ENCODE results near the gene SNX6.
"Not testable (repeated sequence)": the region's sequence is repeated elsewhere in the genome, so short reads cannot be mapped to it uniquely, and the experiment has no call there.

The SNX6 gene

GRCh38 chr14:34629657-34630529 lies at the start of gene SNX6:
Gene SNX6, minus strand, starts transcription at chr14:34630148. Its CDS starts 32 bp downstream, at chr14:34630116.
- DNase-seq = peak; percentile 70

DNA sequence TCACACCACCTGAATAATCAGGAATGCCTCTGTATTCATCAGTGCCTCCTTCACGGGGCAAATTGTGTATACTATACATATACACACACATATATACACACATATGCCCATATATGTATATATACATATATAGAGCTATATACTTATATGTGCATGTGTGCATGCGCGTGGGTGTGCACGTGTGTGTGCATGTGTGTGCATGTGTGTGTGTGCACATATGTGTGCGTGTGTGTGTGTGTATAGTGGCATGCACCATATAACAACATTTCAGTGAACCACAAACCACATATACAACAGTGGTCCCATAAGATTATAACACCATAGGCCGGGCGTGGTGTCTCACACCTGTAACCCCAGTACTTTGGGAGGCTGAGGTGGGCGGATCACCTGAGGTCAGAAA lies 48.8 kb upstream of the SNX6 start:
- no peak for DNase-seq

GRCh38 chr14:34678306-34678705 lies 48.4 kb upstream of the SNX6 start:
- no peak for DNase-seq

- no peak for DNase-seq
These were observed 46.7 kb upstream of the SNX6 start for GRCh38 chr14:34676516-34677211.

GRCh38 chr14:34673702-34674101 lies 43.8 kb upstream of the SNX6 start:
- DNase-seq = no peak

- DNase-seq = no peak
These were observed 41.8 kb upstream of the SNX6 start for GRCh38 chr14:34671716-34672115.

- DNase-seq = no peak
These were observed 38.2 kb upstream of the SNX6 start for GRCh38 chr14:34668111-34668510.

GRCh38 chr14:34667007-34667406 lies 37.1 kb upstream of the SNX6 start:
- no peak for DNase-seq

- no peak for DNase-seq
These were observed 36.0 kb upstream of the SNX6 start for GRCh38 chr14:34665785-34666435.

- no peak for DNase-seq
These were observed 32.7 kb upstream of the SNX6 start for GRCh38 chr14:34662561-34663088.

DNA sequence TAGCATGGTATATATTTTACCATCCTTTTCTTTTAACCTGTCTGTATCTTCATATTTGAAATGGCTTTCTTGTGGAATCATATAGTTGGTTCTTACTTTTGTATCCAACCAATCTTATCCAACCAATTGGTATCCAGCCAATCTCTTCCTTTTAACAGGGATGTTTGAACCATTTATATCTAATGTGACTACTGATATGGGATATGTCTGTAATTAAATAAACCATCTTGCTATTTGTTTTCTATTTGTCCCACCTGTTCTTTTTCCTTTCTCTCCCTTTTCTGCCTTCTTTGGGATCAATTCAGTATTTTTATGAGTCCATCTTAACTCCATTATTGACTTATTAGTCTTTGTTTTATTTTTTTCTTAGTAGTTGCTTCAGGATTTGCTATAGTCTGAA lies 30.8 kb upstream of the SNX6 start:
- DNase-seq = no peak

- no peak for DNase-seq
These were observed 26.0 kb upstream of the SNX6 start for GRCh38 chr14:34655959-34656358.

DNA sequence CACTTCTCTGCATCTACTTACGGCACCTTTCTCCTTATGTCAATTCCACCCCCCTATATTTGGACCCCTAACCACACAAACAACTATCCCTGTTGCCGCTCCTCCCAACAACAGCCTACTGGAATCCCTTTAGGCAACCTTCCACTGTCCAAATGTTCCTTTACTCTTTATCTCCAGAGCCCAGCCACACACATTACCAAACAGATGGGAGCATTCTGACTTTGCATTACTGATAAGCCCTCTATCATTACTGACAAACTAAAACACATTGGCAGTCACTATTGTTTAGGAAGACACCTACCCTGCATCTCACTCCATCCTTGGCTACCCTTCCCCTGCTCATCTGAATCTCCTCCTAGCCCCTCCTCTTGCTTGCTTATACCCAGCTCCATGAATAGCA lies 23.1 kb upstream of the SNX6 start:
- DNase-seq = not testable (repeated sequence)

- DNase-seq = not testable (repeated sequence)
These were observed 22.4 kb upstream of the SNX6 start for GRCh38 chr14:34652348-34652747.

- DNase-seq = no peak
These were observed 21.0 kb upstream of the SNX6 start for GRCh38 chr14:34650786-34651584.

GRCh38 chr14:34650006-34650405 lies 20.1 kb upstream of the SNX6 start:
- DNase-seq = not testable (repeated sequence)

DNA sequence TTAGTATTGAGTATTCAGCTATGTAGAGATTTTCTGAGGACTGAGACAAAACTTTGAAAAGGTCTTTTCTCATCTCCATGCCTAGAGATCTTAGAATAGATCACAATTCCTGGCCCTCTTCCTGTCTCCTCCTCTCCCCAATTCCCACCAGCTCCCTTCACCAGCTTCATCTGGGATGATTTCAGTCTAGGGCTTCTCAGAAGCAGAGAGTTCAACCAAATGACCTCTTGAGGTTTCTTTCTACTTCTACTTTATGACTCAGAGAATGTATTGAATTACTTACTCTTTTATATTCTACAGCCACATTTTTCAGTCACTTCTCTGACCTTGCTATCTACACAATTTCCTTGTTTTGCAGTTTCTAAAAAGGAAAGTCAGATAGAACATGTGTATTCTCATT lies 19.4 kb upstream of the SNX6 start:
- DNase-seq = no peak

- no peak for DNase-seq
These were observed 16.8 kb upstream of the SNX6 start for GRCh38 chr14:34646570-34647255.

DNA sequence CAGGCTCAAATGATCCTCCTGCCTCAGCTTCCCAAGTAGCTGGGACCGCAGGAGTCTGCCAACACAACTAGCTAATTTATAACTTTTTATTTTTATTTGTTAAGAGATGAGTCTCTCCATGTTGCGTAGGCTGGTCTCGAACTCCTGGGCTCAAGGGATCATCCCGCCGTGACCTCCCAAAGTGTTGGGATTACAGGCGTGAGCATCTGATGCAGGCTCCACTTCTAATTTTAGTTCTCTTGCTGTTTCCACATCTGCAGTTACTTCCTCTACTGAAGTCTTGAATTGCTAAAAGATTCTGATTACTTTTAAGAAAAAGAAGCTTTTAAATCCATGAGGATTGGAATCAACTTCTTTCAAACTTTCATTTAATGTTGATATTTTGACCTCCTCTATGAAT lies 13.4 kb upstream of the SNX6 start:
- DNase-seq = no peak

DNA sequence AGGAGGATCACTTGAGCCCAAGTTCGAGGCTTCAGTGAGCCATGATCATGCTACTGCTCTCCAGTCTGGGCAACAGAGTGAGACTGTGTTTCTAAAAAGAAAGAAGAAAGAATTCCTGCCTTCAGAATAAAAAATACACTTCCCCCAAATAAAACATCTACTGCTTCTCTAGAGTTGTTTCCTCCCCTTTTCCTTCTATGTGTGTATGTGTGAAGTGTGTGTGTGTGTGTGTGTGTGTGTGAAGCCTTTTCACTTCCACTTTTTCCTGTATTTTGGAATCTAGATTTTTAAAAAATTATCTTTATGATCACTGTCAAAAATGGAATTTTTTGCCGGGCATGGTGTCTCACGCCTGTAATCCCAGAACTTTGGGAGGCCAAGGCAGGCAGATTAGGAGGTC lies 12.6 kb upstream of the SNX6 start:
- DNase-seq = no peak

DNA sequence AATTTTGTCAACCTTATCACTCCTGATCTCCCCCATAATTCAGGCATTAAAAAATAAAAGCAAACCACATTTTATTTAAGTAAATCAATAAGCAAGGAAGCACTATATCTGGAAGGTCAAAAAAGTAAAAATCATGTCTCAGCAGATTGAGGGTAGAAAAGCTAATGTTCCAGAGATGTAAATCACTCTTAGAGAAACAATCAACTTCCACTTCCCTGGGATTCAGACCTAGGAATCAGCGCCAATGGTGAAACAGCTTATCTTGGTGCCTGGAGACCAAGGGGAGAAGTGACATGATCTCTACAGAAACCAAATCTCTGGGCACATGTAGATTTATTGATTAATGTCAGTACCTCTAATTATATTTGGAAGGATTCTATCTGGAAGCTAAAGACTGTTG lies 10.9 kb upstream of the SNX6 start:
- DNase-seq = no peak

DNA sequence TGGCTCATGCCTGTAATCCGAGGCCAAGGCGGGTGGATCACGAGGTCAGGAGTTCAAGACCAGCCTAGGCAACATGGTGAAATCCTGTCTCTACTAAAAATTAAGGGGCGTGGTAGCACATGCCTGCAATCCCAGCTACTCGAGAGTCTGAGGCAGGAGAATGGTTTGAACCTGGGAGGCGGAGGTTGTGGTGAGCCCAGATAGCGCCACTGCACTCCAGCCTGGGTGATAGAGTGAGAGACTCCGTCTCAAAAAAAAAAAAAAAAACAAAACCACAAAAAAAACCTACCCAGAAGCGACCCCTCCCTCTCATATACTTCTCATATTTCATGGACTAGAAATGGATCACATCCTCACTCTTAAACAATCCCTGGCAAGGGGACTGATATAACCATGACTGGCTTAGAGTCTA lies 4.4 kb upstream of the SNX6 start:
- DNase-seq = not testable (repeated sequence)
